ENCODE measurements around the gene ZNF365.

ZNF365 gene

GRCh38 chr10:62451611-62451975 lies 77.4 kb downstream of the ZNF365 start:
- H3K27me3 ChIP-seq: no peaks in the 10 kb centered on the region
- no peak overlapping the region for H3K27ac ChIP-seq
- DNase-seq: no peak
- no peaks in the 10 kb centered on the region for H3K4me1 ChIP-seq
- no peaks in the 10 kb centered on the region for H3K36me3 ChIP-seq
- H3K9me3 ChIP-seq: no peaks in the 10 kb centered on the region
- intact Hi-C loops (cut with DNase I; ENCODE audit: low total_unique reads): no loop called here
- H3K4me3 ChIP-seq: no peak overlapping the region
- TF ChIP-seq CTCF (IDR thresholded peaks at IDR 0.05): no peak

Measured in tibial artery (tissue), 4 donors.